GM21360 (cell line): Measurements from ENCODE around the gene IRF2BPL.

Experiments used
- ATAC-seq: cut with Tn5 transposase; IDR thresholded peaks from one replicate; pipeline ENCODE4 v1.9.1; 2021; ENCODE audit warnings: mild to moderate bottlenecking, moderate library complexity; ENCODE audit not compliant: unreplicated experiment

IRF2BPL gene

GRCh38 chr14:77014004-77014604, 14.4 kb downstream of the IRF2BPL start:
- ATAC-seq = no peak

GRCh38 chr14:77012193-77012765, 16.2 kb downstream of the IRF2BPL start:
- ATAC-seq = no peak

DNA sequence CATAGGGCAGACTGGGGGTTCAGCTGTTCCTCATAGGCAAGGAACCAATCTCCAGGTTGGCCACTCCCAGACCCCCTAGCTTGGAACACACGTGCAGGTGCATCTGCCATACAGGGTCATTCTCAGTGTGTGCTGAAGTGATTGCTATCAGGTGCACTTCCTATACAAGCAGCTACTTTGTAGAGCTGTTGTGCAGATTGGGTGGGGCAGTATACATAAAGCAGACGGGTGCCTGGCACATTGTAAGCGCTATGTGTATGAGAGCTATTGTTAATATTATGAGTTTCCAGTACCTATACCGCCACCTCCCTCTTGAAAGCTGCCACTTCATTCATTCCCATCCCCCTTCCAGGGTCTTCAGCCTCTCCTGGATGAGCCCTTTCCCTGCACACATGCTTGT, 17.3 kb downstream of the IRF2BPL start:
- no peak for ATAC-seq

DNA sequence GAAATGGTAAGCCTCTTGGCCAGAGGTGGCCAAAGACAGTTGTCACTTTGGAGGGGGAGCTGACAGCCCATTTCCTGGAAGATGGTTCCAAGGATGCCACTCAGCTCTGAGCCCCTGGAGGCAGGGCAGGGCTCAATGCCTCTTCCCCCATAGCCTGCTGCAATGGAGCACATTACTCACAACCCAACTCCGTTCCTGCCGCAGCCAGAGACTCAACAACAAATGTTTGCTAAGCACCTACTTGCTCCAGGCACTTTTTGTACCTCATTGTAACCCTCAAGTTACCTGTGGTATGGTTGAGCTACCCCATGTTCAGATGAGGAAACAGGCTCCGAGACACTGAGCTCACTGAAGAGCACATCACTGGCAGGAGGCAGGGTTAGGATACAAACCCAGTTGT, 19.5 kb downstream of the IRF2BPL start:
- ATAC-seq = no peak

DNA sequence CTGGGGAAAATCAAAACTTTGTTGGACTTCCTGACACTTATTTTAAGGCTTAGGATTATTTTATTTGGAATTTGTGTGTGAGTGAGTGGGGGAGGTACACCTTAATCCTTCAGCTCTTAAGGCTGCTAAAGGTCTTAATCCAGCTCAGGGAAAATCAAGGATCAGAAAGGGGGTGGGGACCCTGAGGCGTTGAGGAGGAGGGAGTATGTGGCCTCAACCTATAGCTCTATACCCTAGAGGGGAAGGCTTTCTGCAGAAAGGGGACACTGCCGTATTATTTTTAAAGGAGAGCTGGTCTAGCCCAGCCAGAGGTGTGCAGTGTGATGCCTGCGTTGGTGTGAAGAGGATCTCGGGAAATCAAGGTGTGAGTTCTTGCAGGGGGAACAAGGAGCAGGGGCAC, 20.0 kb downstream of the IRF2BPL start:
- ATAC-seq = no peak

DNA sequence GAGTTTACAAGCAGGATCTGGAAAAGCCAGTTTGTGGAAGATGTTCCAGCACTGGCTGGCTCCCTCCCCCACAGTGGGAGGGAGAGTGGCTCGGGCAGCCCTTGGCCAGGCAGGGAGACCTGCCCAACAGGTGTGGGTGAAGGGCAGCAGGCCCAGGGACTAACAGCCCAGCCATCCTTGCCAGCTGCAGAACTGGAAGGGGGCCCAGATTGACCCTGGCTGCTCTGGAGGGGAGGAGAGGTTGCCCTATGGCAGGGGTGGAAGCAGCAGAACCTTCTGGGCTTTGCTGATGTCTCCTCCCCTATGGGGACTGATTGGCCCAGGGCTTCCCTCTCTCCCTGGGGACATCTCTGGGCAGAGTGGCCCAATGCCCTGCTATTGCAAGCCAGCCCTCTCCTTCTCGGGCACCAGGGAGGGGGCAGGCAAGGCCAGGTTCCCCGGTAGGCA, 20.5 kb downstream of the IRF2BPL start:
- ATAC-seq = no peak

DNA sequence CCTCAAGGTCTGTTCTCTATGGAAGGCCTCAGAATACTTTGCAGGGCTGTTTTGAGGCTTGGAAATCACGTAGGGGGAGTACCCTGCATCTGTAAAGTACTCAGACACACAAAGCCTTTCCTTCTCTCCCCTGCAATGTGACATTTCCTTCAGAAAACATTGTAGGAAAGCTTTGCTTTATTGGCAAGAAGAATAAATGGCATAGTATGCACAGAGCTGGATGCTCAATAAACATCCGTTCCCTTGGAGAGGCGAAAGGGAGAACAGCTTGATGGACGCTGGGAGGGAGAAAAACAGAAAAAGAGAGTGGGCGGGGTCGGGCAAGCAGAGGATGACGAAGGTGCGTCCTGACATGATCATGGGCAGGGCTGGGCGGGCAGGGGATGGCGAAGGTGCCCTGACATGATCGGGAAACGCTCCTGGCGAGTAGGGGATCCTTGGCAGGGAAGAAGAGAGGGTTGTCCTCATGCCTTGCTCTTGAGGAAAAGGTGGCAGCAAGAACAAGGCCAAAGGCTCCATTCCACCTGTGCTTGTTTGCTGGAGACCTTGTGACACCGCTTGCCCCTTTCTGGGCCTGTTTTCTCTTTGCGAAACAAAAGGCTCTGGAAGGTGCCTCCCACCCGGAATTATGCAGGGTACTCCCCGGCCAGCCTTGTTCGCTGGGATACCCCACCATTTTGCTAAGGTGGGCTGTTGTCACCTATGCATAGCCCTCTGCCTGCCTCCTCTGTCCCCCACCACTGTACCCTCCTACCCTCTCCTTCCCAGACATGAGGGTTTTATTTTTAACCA, 21.1 kb downstream of the IRF2BPL start:
- no peak for ATAC-seq

DNA sequence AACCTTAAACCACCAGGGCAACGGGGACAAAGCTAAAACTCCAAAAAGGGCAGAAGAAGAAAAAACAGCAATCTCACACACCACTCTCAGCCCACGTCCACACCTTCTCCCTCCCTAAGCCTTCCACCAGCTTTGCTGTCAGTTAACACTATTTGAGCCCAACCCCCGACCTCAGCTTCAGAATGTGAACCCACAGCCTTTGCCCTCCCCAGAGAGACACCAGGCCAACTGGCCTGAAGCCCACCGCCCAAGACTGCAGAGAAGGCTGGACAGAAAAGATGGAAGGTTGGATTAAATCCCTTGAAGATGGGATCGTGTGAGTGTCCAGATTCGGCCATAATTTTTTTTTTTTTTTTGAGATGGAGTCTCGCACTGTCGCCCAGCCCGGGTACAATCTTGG, 22.4 kb downstream of the IRF2BPL start:
- ATAC-seq = no peak

GRCh38 chr14:77005559-77005958, 22.9 kb downstream of the IRF2BPL start:
- ATAC-seq = no peak

DNA sequence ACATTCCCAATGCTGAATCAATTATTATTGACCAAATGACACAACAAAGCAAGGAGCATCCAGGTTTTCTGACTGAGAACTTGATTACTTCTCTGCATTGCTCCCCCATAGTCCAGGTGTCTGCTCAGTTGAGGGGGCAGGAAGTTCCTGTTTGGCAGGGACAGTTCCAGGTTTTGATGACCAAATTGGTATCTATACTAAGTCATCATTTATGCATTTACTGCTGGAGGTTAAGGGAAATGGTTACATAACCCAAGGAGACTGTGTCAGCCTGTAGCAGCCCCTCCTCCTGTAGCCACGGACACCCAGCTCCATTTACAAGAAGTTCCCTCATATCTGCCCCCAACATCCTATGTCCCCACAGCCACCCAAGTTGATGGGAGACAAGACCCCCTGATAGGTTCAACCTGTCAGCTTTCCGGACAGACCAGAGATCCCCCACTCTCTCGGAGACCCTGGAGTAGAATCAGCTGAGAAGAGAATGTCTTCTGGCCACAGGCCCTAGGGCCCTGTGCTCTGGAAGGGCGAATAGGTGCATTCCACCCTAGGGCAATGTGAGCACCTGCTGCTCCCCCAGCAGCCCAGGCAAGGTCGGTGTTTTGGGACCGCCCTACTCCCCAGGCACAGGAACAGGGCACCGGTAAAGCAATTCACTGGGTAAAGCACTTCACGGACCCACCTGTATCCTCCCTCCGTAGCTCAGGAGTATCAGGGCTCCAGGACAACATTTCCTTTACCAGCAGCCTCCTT, 23.6 kb downstream of the IRF2BPL start:
- ATAC-seq = no peak

GRCh38 chr14:77003960-77004710, 24.4 kb downstream of the IRF2BPL start:
- no peak for ATAC-seq

DNA sequence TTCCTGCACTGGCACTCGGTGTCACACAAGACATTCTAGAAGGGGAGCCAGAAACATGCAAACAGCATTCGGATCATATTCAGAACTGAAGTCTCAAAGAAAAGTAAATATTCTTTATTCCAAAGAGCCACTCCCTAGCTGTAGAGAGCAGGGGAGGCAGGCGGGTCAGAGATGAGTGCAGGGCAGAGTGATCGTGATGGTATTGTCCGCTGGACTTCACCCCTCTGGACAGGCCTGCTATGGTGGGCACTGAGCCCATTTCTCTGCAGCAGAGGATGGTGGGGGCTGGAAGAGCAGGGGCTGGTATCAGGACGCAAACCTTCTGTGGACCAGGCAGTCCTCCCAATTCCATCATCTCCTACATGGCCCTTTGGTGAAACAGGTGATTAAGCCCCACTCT, 25.6 kb downstream of the IRF2BPL start:
- no peak for ATAC-seq

GRCh38 chr14:77002335-77002734, 26.2 kb downstream of the IRF2BPL start:
- ATAC-seq = no peak

- ATAC-seq = no peak
Measured at GRCh38 chr14:77000340-77001270, 27.9 kb downstream of the IRF2BPL start.

GRCh38 chr14:76998910-76999309, 29.6 kb downstream of the IRF2BPL start:
- no peak for ATAC-seq

GRCh38 chr14:76997257-76997970, 31.1 kb downstream of the IRF2BPL start:
- no peak for ATAC-seq

- ATAC-seq = no peak
Measured at GRCh38 chr14:76996563-76997146, 31.9 kb downstream of the IRF2BPL start.

- ATAC-seq = no peak
Measured at GRCh38 chr14:76995279-76996035, 33.1 kb downstream of the IRF2BPL start.
